PC-3 (cell line): ENCODE results near the gene ATP5IF1.

Experiments
- CTCF ChIP-seq: fragments of 300-600 bp; sonication (generic); conservative IDR thresholded peaks from 2 replicates; pipeline ENCODE4 v1.5.1; 2017; ENCODE audit warnings: antibody characterized with exemption, low read depth, mild to moderate bottlenecking, low read length
- EZH2 ChIP-seq: fragments of 300-600 bp; sonication (generic); IDR thresholded peaks from one replicate; pipeline ENCODE4 v1.6.1; 2017; ENCODE audit warnings: antibody characterized with exemption, mild to moderate bottlenecking, low read length; ENCODE audit not compliant: unreplicated experiment

DNA sequence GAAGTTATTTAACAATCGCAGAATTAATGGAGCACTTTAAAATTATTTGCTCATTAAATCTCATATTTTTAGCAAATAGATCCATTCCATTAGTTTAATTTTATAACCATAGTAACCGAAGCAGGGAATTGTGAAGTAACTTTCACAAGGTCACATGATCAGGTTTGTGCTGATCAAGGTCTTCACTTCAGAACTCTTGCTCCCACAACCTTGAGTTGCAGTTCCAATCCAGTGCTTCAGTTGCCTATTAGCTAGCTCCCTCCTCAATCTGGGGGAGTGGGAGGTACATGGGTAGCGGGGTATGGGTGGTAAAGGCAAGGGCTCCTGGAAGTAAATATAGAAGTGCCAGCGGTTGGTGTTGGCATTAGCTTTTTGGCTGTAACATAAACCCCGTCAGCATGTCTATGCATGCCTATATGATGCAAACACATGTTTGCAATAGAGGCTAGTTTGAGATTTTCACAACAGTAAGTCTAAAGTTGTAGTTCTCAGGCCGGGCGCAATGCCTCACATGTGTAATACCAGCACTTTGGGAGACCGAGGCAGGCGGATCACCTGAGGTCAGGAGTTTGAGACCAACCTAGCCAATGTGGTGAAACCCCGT lies 5.8 kb downstream of the ATP5IF1 start:
- TF ChIP-seq CTCF (no peak), EZH2 (no peak)
